OCI-LY7 (cell line): Measurements from ENCODE around the gene ZNF726.

Experiments used
- EZH2phosphoT487 ChIP-seq: fragments of 200-600 bp; sonication (generic); IDR thresholded peaks from 2 replicates; pipeline ENCODE4 v1.6.1; 2018; ENCODE audit warnings: low read depth, borderline replicate concordance, mild to moderate bottlenecking, mixed run types, antibody characterized with exemption, low read length, moderate library complexity, mixed read lengths
- TF ChIP-seq, protein P1 (sequence below): fragments of 200-600 bp; sonication (generic); conservative IDR thresholded peaks from 2 replicates; pipeline ENCODE4 v1.5.1; 2014; ENCODE audit warnings: mild to moderate bottlenecking, antibody characterized with exemption, low read length, moderate library complexity, mixed read lengths

DNA sequence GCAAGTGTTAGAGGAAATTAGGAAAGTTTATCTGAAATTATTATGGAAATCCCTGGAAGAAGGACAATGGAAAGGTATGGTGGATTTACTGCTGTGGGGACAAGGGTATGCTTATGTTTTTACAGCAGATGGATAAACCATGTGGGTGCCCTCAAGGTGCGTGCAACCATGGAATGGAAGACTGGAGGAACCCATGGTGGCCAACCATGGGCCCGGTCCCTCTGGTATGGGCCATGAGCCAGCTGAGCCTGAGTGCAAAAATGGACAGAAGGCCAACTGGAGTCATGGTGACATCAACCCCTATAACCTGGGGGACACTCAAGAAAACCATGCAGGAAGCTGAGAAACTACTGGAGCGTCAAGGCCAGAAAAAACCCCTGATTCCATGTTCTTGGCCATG lies 46.1 kb upstream of the ZNF726 start:
- TF ChIP-seq, protein P1, sequence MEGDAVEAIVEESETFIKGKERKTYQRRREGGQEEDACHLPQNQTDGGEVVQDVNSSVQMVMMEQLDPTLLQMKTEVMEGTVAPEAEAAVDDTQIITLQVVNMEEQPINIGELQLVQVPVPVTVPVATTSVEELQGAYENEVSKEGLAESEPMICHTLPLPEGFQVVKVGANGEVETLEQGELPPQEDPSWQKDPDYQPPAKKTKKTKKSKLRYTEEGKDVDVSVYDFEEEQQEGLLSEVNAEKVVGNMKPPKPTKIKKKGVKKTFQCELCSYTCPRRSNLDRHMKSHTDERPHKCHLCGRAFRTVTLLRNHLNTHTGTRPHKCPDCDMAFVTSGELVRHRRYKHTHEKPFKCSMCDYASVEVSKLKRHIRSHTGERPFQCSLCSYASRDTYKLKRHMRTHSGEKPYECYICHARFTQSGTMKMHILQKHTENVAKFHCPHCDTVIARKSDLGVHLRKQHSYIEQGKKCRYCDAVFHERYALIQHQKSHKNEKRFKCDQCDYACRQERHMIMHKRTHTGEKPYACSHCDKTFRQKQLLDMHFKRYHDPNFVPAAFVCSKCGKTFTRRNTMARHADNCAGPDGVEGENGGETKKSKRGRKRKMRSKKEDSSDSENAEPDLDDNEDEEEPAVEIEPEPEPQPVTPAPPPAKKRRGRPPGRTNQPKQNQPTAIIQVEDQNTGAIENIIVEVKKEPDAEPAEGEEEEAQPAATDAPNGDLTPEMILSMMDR: no peak
- no peak for TF ChIP-seq EZH2phosphoT487
